Astrocyte (in vitro differentiated cells and primary cell): Measurements from ENCODE around the gene PPP1R1A.

Experiments used
- EZH2 ChIP-seq: IDR thresholded peaks from 2 replicates; pipeline ENCODE4 v1.6.1; 2012; ENCODE audit warnings: mild to moderate bottlenecking, low read length, inconsistent platforms; ENCODE audit not compliant: insufficient read depth
- TF ChIP-seq, protein P1 (sequence below): IDR thresholded peaks from 2 replicates; pipeline ENCODE4 v1.5.1; 2011; ENCODE audit warnings: low read depth, mild to moderate bottlenecking, inconsistent platforms, low read length, moderate library complexity; ENCODE audit not compliant: insufficient read depth

DNA sequence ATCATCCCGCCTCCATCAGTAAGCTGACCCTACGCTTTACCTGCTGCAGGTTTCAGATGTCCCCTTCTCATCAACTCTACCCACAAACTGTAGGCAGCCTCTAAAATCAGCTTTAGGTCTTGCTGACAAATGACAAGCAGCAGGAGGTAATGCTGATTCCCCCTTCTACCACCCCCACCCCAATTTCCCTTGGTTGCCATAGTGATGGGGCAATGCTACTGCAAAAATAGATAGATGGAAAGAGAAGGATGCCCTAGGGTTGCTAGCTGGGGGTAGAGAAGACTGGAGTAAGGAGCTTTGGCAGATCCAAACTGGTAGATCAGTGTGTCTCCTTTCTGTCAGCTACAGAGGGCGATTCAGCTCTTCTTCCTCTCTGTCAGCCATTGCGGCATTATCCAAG, 58.9 kb downstream of the PPP1R1A start:
- TF ChIP-seq, protein P1, sequence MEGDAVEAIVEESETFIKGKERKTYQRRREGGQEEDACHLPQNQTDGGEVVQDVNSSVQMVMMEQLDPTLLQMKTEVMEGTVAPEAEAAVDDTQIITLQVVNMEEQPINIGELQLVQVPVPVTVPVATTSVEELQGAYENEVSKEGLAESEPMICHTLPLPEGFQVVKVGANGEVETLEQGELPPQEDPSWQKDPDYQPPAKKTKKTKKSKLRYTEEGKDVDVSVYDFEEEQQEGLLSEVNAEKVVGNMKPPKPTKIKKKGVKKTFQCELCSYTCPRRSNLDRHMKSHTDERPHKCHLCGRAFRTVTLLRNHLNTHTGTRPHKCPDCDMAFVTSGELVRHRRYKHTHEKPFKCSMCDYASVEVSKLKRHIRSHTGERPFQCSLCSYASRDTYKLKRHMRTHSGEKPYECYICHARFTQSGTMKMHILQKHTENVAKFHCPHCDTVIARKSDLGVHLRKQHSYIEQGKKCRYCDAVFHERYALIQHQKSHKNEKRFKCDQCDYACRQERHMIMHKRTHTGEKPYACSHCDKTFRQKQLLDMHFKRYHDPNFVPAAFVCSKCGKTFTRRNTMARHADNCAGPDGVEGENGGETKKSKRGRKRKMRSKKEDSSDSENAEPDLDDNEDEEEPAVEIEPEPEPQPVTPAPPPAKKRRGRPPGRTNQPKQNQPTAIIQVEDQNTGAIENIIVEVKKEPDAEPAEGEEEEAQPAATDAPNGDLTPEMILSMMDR: no peak
- TF ChIP-seq EZH2: no peak
